Endometrium (tissue), 2 donors: ENCODE measurements around the gene CYREN.
"Not testable (repeated sequence)": the region's sequence is repeated elsewhere in the genome, so short reads cannot be mapped to it uniquely, and the experiment has no call there.

ENCODE experiments used
- FAIRE-seq: peaks from 2 replicates; lab custom pipeline; 2012; peaks lifted over from hg19 to GRCh38; lab: Jason Lieb, UNC
- donor health status: control.
- donor health status: control.

CYREN gene, protein sequence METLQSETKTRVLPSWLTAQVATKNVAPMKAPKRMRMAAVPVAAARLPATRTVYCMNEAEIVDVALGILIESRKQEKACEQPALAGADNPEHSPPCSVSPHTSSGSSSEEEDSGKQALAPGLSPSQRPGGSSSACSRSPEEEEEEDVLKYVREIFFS

DNA sequence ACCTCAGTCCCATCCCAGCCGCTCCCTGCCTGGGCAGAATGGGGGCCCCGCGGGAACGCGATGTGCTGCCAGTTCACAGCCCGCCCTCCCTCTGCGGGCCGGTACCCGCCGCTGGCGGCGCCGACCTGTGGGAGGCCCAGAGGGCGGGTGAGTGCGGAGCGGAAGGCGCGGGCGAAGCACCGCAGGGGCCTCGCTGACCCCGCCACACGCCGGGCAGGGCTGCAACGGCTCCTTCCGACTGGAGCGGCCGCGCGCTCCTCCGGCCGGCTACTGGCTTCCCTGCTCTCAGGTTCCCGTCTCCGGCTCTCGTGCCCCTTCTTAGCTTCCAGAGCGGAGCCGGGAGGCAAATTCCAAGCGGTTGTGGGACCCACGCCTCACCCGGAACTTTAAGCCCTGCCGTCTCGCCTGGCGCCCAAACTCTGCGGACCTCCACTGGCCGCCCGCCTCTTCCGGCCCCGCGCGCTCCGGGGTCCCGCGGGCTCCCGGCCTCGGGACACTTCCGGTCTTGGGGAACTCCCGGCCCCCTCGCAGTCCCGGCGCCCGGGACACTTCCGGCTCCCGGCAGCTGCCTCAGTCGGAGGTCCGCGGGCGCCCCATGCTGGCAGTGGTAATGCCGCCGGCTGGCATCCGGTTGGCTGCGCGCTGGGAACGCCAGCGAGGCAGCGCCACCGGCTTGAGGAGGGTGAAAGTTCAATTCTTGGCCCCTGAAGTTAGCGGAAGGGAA, at the start of gene CYREN:
CYREN (minus strand) TSS at position 434 of the 724 bp plus-strand sequence. CDS start 1,785 bp downstream, outside the sequence.
- FAIRE-seq = no peak

DNA sequence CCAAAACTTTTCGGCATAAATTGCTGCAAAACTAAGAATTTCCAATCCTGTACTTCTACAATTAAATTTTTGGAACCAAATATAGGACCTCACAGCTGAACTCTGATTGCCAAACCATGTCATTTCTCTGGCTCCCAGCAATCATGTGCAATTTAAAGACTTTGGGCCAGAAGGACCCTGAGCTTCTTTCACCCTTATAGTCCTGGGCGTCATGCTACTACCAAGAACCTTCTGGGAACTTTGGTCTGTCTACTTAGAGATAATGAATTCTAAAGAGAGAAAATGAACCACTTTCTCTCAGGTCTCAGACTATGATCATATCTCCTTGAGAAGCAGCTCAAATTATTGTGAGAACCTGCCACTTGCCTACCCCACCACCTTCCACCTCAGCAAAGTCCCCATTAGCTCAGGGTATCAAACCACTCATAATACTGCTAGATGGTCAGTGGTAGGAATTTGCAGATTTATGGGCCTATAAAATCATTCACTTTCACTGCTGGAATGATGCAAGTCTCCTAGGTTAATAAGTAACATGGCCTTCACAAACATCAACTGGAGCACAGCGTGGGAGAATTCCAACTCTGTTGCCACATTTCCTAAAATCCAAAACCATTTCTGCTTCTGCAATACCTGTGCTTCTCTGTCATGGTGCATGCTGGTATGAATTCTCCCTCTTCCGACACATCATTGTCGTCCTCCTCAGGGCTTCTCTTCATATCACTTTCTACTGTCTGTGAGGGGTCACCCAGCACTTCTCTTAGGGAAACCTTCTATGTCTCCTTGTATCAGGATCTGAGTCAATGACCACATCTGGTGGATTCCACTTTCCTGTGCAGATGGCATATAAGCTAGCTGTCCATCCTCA, 47.4 kb upstream of the CYREN start:
- FAIRE-seq = no peak

- FAIRE-seq = no peak
These were observed 45.2 kb upstream of the CYREN start for GRCh38 chr7:135215698-135216097.

GRCh38 chr7:135215180-135215579, 44.7 kb upstream of the CYREN start:
- FAIRE-seq = no peak

DNA sequence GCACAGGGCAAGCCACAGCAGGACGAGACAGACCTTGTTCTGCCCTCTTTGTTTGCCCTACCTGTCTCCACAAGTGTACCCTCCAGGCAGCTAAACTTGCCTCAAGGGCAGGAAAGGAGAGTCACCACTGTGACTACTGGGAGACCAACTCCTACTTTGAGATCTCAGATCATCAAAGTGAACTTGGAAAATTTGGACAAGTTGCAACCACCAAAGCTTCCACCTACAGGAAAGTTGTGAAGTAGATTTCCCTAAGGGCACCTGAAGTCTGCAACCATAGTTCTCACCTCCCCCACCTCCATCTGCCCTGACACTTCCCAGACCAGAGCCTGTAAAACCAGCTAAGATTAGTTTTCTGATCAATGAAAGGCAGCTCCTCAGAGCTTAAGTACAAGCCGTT, 43.3 kb upstream of the CYREN start:
- FAIRE-seq = no peak

- not testable (repeated sequence) for FAIRE-seq
These were observed 41.6 kb upstream of the CYREN start for GRCh38 chr7:135211946-135212685.

- no peak for FAIRE-seq
These were observed 40.9 kb upstream of the CYREN start, which contains the start of gene WDR91 for GRCh38 chr7:135211179-135211945. Gene WDR91, minus strand, starts transcription at chr7:135211526. Its CDS starts 24 bp downstream, at chr7:135211502.

GRCh38 chr7:135210888-135211178, 40.3 kb upstream of the CYREN start:
- FAIRE-seq = no peak

DNA sequence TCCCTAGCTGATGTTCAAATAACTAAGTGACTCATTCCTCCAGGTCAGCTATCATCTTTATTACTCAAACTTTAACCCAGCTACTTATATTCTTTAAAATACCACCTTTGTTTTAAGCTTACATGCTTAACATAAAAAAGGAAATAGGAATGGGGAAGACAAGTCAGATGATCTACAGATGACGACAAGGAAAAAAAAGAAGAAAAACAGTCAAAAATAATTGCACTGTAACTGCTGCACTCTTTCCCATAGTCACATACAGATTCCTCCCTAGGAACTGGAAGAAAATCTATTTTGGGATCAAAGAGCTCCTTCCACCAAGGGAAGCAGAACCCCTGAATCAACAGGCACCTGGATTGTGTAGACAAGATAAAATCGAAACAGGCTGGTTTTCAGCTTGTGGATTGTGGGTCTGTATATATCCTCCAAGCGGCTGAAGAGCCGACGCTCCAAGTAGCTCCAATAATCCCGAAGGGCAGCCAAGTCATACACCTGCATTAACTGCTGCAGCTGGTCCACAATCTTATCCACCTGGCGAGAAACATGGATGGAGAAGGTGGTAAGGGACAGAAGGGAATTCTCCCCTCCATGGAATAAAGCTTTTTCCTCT, 38.8 kb upstream of the CYREN start:
- FAIRE-seq = no peak

GRCh38 chr7:135208102-135208793, 37.7 kb upstream of the CYREN start:
- FAIRE-seq = no peak

GRCh38 chr7:135207406-135208101, 37.0 kb upstream of the CYREN start:
- FAIRE-seq = no peak

- FAIRE-seq = no peak
These were observed 36.5 kb upstream of the CYREN start for GRCh38 chr7:135206941-135207391.

- no peak for FAIRE-seq
These were observed 35.3 kb upstream of the CYREN start for GRCh38 chr7:135205850-135206249.

DNA sequence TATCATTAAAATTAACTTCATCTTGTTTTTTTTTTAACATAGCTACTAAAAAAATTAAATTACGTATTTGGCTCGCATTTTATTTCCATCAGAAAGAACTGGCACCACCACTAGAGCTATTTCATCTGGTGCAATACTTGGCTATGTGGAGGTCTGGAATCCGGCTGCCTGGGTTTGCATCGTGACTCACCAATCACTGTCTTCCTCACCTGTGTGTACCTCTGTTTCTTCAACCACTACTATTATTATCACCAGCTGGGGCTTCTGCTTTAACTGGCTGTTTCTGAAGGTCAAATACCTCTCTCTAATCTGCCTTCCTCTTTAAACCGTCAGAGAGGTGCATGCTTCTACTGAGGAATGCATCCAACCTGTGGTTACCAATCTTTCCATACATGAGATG, 34.4 kb upstream of the CYREN start:
- FAIRE-seq = no peak

- no peak for FAIRE-seq
These were observed 33.8 kb upstream of the CYREN start for GRCh38 chr7:135204341-135204749.

DNA sequence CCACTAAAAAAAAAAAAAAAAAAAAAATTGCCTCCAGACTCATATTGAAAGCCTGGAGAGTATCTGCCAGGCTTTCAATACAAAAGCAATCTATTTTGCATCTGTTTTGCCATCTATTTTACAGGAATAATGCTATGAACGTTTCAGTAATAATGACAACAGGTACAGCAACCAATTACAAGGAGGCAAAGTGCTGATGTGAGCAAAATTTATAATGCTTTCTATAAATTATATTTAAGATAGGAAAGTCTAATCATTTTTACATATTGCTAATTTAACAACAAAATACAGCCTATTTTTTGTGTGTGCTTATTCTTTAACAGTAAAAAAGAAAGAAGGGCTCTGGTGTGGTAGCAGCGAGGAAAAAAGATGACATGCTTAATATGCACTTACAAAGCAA, 30.8 kb upstream of the CYREN start:
- no peak for FAIRE-seq

GRCh38 chr7:135200821-135201331, 30.4 kb upstream of the CYREN start:
- no peak for FAIRE-seq

DNA sequence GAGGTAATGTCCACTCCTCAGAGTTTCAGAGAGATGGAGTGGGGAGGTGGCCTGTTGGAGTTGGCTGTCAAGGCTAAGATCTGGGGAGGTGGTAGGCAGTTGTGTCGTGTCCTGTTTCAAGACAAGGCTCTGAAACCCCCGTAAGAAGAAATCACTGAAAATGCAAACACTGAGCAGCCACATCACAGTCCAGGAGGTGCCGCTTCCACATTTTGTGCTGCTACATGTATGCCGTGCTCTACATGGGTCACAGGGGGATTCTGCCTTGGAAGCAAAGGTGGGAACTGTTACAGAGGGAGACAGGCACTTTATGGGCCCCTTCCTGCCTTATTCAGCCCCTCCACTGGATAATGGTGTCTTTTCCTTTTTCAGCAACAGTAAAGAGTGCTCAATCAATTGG, 28.9 kb upstream of the CYREN start:
- FAIRE-seq = no peak

DNA sequence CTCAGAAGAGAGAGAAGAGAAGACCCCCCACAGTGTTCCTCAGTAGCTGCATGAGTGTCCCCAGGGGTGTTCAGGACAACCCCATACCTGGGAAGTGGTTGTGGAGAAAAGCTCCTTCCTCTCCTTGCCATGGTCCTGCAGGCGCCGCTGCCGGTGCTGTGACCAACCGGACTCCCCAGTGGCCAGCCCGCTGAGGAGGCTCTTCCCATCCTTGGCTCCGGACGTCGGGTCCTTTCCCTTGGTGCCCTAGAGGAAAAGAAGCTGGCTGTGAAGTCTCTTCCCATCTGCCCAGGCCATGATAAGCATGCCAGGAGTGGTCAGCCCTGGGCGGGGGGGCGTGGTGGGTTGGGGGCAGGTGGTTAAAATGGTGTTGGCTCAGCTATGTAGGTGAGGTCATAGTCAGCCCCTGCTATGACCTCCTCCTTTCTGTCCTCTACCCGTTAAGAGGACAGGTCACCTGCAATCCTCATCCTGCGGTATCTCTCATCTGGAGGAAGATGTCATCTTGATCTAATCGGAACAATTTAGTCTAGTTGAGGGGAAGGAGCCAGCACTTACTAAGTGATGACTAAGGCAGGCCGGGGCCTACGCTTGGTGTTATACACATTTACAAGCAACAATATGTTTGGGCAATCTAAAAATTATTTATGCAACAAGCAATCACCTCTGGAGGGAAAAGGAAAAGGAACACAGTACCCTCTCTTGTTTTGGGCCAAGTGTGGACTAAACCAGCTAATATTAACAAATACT, 27.6 kb upstream of the CYREN start:
- FAIRE-seq = no peak
